IMR-90 (cell line): ENCODE results near the gene EIF5A2. TPM values are rescaled to one million over a fixed set of nuclear protein-coding genes. Genes with fewer than 3 reads are reported as not detected.

Source experiments
- ATAC-seq: fragments of 200-7000 bp; cut with Tn5 transposase; 2 replicates; pipeline ENCODE4 v1.9.1; 2020; ENCODE audit warnings: low read depth, mild to moderate bottlenecking, moderate library complexity
- BruUV-seq: library from RNA; stranded (reverse); fragments of 400-500 nt; replicated peaks from 2 replicates; lab custom pipeline; 2021; lab: Mats Ljungman, UMichigan
- CTCF ChIA-PET: fragments of 300-600 bp; formaldehyde crosslinking; extraction: SDS; loops from one replicate; lab custom pipeline; 2021; ENCODE audit warnings: antibody characterized with exemption; lab: Yijun Ruan, JAX
- POLR2A ChIA-PET: fragments of 300-600 bp; sonication (Branson Sonifier 250); formaldehyde crosslinking; loops from one replicate; lab custom pipeline; 2022; ENCODE audit warnings: antibody characterized with exemption; ENCODE audit not compliant: unreplicated experiment; lab: Charles Lee
- DNase-seq: peaks from one replicate; pipeline ENCODE4 v3.0.0; 2013
- H2AFZ ChIP-seq: replicated peaks from 2 replicates; pipeline ENCODE3; 2013; ENCODE audit warnings: low read length, mild to moderate bottlenecking; ENCODE audit not compliant: poor library complexity
- H2AK5ac ChIP-seq: 2 replicates; pipeline ENCODE4 v1.6.1; 2013; ENCODE audit warnings: low read depth, low read length, inconsistent platforms
- H2AK9ac ChIP-seq: replicated peaks from 2 replicates; pipeline ENCODE3; 2013; ENCODE audit warnings: mild to moderate bottlenecking, low read depth, low read length, moderate library complexity; ENCODE audit not compliant: poor library complexity
- H2BK120ac ChIP-seq: 2 replicates; pipeline ENCODE4 v1.6.1; 2013; ENCODE audit warnings: low read depth, low read length, inconsistent platforms
- H2BK15ac ChIP-seq: 3 replicates; pipeline ENCODE4 v1.6.1; 2013; ENCODE audit warnings: low read depth, low read length, inconsistent platforms
- H2BK20ac ChIP-seq: 2 replicates; pipeline ENCODE4 v1.6.1; 2013; ENCODE audit warnings: low read depth, mild to moderate bottlenecking, inconsistent platforms, low read length, moderate library complexity
- H2BK5ac ChIP-seq: 2 replicates; pipeline ENCODE4 v1.6.1; 2013; ENCODE audit warnings: mild to moderate bottlenecking, low read depth, low read length, inconsistent platforms; ENCODE audit not compliant: poor library complexity, severe bottlenecking
- H3K14ac ChIP-seq: replicated peaks from 2 replicates; pipeline ENCODE4 v1.6.1; 2013; ENCODE audit warnings: low read depth, low read length, inconsistent platforms
- H3K18ac ChIP-seq: 2 replicates; pipeline ENCODE4 v1.6.1; 2013; ENCODE audit warnings: low read depth, low read length, control low read depth
- H3K23ac ChIP-seq: 2 replicates; pipeline ENCODE4 v1.6.1; 2013; ENCODE audit warnings: low read depth, low read length, inconsistent platforms
- H3K27ac ChIP-seq: 2 replicates; pipeline ENCODE4 v1.5.1; 2013; ENCODE audit warnings: mild to moderate bottlenecking, control low read depth, low read length; ENCODE audit not compliant: insufficient read depth
- H3K27me3 ChIP-seq: 2 replicates; pipeline ENCODE4 v1.6.1; 2013; ENCODE audit warnings: low read length; ENCODE audit not compliant: control insufficient read depth, insufficient read depth
- H3K36me3 ChIP-seq: 2 replicates; pipeline ENCODE4 v1.6.1; 2013; ENCODE audit warnings: low read length, mixed read lengths; ENCODE audit not compliant: control insufficient read depth, insufficient read depth
- H3K4ac ChIP-seq: 2 replicates; pipeline ENCODE4 v1.6.1; 2013; ENCODE audit warnings: low read depth, low read length, inconsistent platforms
- H3K4me1 ChIP-seq: 2 replicates; pipeline ENCODE4 v1.6.1; 2013; ENCODE audit warnings: low read length, mixed read lengths; ENCODE audit not compliant: control insufficient read depth, insufficient read depth
- H3K4me2 ChIP-seq: 2 replicates; pipeline ENCODE4 v1.6.1; 2013; ENCODE audit warnings: low read depth, mild to moderate bottlenecking, control low read depth, low read length, moderate library complexity
- H3K4me3 ChIP-seq: 2 replicates; pipeline ENCODE4 v1.5.1; 2013; ENCODE audit warnings: low read depth, mild to moderate bottlenecking, control low read depth, low read length, moderate library complexity; ENCODE audit not compliant: insufficient read depth
- H3K56ac ChIP-seq: 2 replicates; pipeline ENCODE4 v1.6.1; 2013; ENCODE audit warnings: low read length, inconsistent platforms; ENCODE audit not compliant: insufficient read depth; ENCODE audit errors: extremely low read depth
- H3K79me1 ChIP-seq, 2 experiments: 2 replicates each; pipeline ENCODE4 v1.6.1; 2013; ENCODE audit warnings: low read length in 2 of 2, inconsistent platforms in 1 of 2, low read depth in 1 of 2
- H3K9ac ChIP-seq: 2 replicates; pipeline ENCODE4 v1.6.1; 2013; ENCODE audit warnings: low read depth, low read length, control low read depth
- H3K9me1 ChIP-seq: 2 replicates; pipeline ENCODE4 v1.6.1; 2013; ENCODE audit warnings: low read length, inconsistent platforms; ENCODE audit not compliant: insufficient read depth
- H3K9me3 ChIP-seq: 2 replicates; pipeline ENCODE4 v1.6.1; 2013; ENCODE audit warnings: low read length; ENCODE audit not compliant: control insufficient read depth, insufficient read depth
- H4K20me1 ChIP-seq: 2 replicates; pipeline ENCODE4 v1.6.1; 2013; ENCODE audit warnings: low read length, inconsistent platforms; ENCODE audit not compliant: insufficient read depth
- H4K5ac ChIP-seq: 2 replicates; pipeline ENCODE4 v1.6.1; 2013; ENCODE audit warnings: mild to moderate bottlenecking, low read depth, low read length, control low read depth
- H4K8ac ChIP-seq, 2 experiments: 2 replicates each; pipeline ENCODE4 v1.6.1; 2013; ENCODE audit warnings: low read depth in 2 of 2, low read length in 2 of 2, control low read depth in 1 of 2, inconsistent platforms in 1 of 2
- H4K91ac ChIP-seq: 2 replicates; pipeline ENCODE4 v1.6.1; 2013; ENCODE audit warnings: low read depth, low read length, inconsistent platforms; ENCODE audit not compliant: insufficient read depth
- POLR2A ChIP-seq: IDR thresholded peaks from 2 replicates; pipeline ENCODE4 v1.6.1; 2012; ENCODE audit warnings: mild to moderate bottlenecking, low read depth, low read length
- WGBS, 2 experiments: methylation state at CpG; one replicate each; pipeline versions ENCODE4 v1.1.5 to v1.1.7; 2013; ENCODE audit warnings: missing lambda C conversion rate in 2 of 2; ENCODE audit not compliant: insufficient read length in 1 of 2; ENCODE audit errors: extremely low coverage in 2 of 2; 5-methylcytosine and 5-hydroxymethylcytosine counted together
- dilution Hi-C: fragments of 300-500 bp; cut with HindIII; formaldehyde crosslinking; loops from one replicate; pipeline ENCODE4 v1.14.3; 2018; ENCODE audit warnings: low sequenced_read_pairs; ENCODE audit not compliant: unreplicated experiment
- in situ Hi-C: fragments of 300-500 bp; cut with MboI; formaldehyde crosslinking; loops from 3 replicates; pipeline ENCODE4 v1.14.3; 2019; ENCODE audit warnings: low sequenced_read_pairs, inconsistent platforms, mixed read lengths
- intact Hi-C: fragments of 100-400 bp; cut with micrococcal nuclease; formaldehyde crosslinking; loops from 2 replicates; pipeline ENCODE4 v1.10.0; 2022
- polyA plus RNA-seq, 3 experiments: library from polyadenylated mRNA; depleted of rRNA; stranded (reverse); fragments of >200 nt; gene quantifications; 2 replicates each; pipeline ENCODE4 v1.2.3, GENCODE V29; 2012; ENCODE audit warnings: low replicate concordance in 1 of 3
- total RNA-seq: library from RNA; depleted of rRNA; stranded (reverse); fragments of >200 nt; gene quantifications from 2 replicates; pipeline ENCODE4 v1.2.3, GENCODE V29; 2012
- TF ChIP-seq, protein P1 (sequence below): conservative IDR thresholded peaks from 2 replicates; pipeline ENCODE4 v1.5.1; 2012; ENCODE audit warnings: mild to moderate bottlenecking, low read depth, low read length, improper control_type of control experiment

Gene EIF5A2
- total and polyA plus RNA-seq, 2 of the 4 experiments (the other 2 are of a cell fraction), result 7.7 to 7.8 TPM

- Histone ChIP-seq H3K9me1 (peaks cover 4% of the 10 kb centered on the region; the same call in 1 of the 2 replicates), H3K4ac (no peak overlapping the region), H3K56ac (no peak overlapping the region), H2AFZ (no peak overlapping the region), H3K4me3 (no peak overlapping the region), H3K23ac (no peak overlapping the region), H3K27ac (no peak overlapping the region), H2BK120ac (no peak overlapping the region), H4K91ac (no peak overlapping the region), H3K79me1 (peaks cover 3 to 27% of the 10 kb centered on the region in 2 experiments; a peak in 3 of 4 replicates), H2BK5ac (no peak overlapping the region), H2AK5ac (no peak overlapping the region), H3K4me1 (peaks cover 3% of the 10 kb centered on the region; the same call in 1 of the 2 replicates), H2BK15ac (no peak overlapping the region), H3K4me2 (no peak overlapping the region), H3K9ac (no peak overlapping the region), H2BK20ac (no peak overlapping the region), H3K27me3 (no peaks in the 10 kb centered on the region), H3K14ac (no peak overlapping the region), H2AK9ac (no peak overlapping the region), H4K20me1 (peaks cover 15% of the 10 kb centered on the region; the same call in 1 of the 2 replicates), H3K36me3 (peaks cover 14% of the 10 kb centered on the region), H3K18ac (no peak overlapping the region), H4K8ac (no peak overlapping the region), H4K5ac (no peak overlapping the region), H3K9me3 (no peaks in the 10 kb centered on the region)
- POLR2A ChIA-PET, result no interaction called here
- BruUV-seq, result no TSS peak
- CTCF ChIA-PET, result interaction anchor here (1.1 kb wide), 1 partner anchor 17 kb away, joined by 3 read pairs; no protein-coding TSS in a partner anchor
- ATAC-seq (no peak), DNase-seq (no peak)
- WGBS, 2 experiments, result no CpG with 5 or more reads among the region's 10 CpGs
- dilution Hi-C loops (no loop called here), intact Hi-C loops (no loop called here), in situ Hi-C loops (no loop called here)
- 0 out of 2 replicates have a peak, but pooled peaks have one; percentile 42 for TF ChIP-seq POLR2A
- TF ChIP-seq, protein P1, sequence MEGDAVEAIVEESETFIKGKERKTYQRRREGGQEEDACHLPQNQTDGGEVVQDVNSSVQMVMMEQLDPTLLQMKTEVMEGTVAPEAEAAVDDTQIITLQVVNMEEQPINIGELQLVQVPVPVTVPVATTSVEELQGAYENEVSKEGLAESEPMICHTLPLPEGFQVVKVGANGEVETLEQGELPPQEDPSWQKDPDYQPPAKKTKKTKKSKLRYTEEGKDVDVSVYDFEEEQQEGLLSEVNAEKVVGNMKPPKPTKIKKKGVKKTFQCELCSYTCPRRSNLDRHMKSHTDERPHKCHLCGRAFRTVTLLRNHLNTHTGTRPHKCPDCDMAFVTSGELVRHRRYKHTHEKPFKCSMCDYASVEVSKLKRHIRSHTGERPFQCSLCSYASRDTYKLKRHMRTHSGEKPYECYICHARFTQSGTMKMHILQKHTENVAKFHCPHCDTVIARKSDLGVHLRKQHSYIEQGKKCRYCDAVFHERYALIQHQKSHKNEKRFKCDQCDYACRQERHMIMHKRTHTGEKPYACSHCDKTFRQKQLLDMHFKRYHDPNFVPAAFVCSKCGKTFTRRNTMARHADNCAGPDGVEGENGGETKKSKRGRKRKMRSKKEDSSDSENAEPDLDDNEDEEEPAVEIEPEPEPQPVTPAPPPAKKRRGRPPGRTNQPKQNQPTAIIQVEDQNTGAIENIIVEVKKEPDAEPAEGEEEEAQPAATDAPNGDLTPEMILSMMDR, result no peak
Observed at GRCh38 chr3:170865209-170866094, 43.0 kb downstream of the EIF5A2 start.
